Spleen (tissue), 7 donors: Measurements from ENCODE around the gene PIP5K1B.

Source experiments
- CTCF ChIP-seq, 11 experiments: fragments of 200-600 bp in 7 of 11; fragments of 450-650 bp in 4 of 11; sonication (generic) in 4 of 11; IDR thresholded peaks in 8 of 11; conservative IDR thresholded peaks in 3 of 11; 1 replicate in 7 of 11; 2 replicates in 4 of 11; pipeline versions ENCODE4 v1.4.0 to v1.8.0; 2016 to 2021; ENCODE audit warnings: antibody characterized with exemption in 11 of 11, inconsistent platforms in 4 of 11, mild to moderate bottlenecking in 1 of 11
- POLR2AphosphoS5 ChIP-seq, 3 donors: sonication (generic); formaldehyde crosslinking; IDR thresholded peaks; one replicate each; pipeline ENCODE4 v1.5.1; 2017; ENCODE audit warnings: antibody characterized with exemption in 3 of 3
- donor health status: DM: no; HTN: no; CAD: no; lungs with moderate emphysema.
- donor health status: DM: no; HTN: no; CAD: no.
- donor health status: DM: no; HTN: no; CAD: no.

- TF ChIP-seq POLR2AphosphoS5 (IDR thresholded peaks at IDR 0.05) (no peak), CTCF (IDR thresholded peaks at IDR 0.05 in 8 of 11, conservative IDR thresholded peaks at IDR 0.05 in 3 of 11) (no peak)
Observed at GRCh38 chr9:68732405-68733020, 27.5 kb downstream of the PIP5K1B start.
